GM23248 (cell line): ENCODE data around the gene CPLX1. TPM values are rescaled to one million over a fixed set of nuclear protein-coding genes. Genes with fewer than 3 reads are reported as not detected.

ENCODE experiments used
- DNase-seq: peaks from one replicate; pipeline ENCODE4 v3.0.0-alpha.2; 2015
- H2AFZ ChIP-seq: fragments of 200-600 bp; sonication (generic); 2 replicates; pipeline ENCODE4 v1.6.1; 2016; ENCODE audit warnings: antibody characterized with exemption
- H3F3A ChIP-seq: fragments of 200-600 bp; sonication (generic); 2 replicates; pipeline ENCODE4 v1.6.1; 2016; ENCODE audit warnings: mild to moderate bottlenecking, antibody characterized with exemption, mixed run types; ENCODE audit not compliant: insufficient read depth
- H3K27ac ChIP-seq: fragments of 200-600 bp; sonication (generic); 2 replicates; pipeline ENCODE4 v1.5.1; 2016; ENCODE audit warnings: mild to moderate bottlenecking
- H3K27me3 ChIP-seq: fragments of 200-600 bp; sonication (generic); replicated peaks from 2 replicates; pipeline ENCODE4 v1.6.1; 2016; ENCODE audit warnings: mild to moderate bottlenecking; ENCODE audit not compliant: insufficient read depth
- H3K36me3 ChIP-seq: fragments of 200-600 bp; sonication (generic); 2 replicates; pipeline ENCODE4 v1.6.1; 2016; ENCODE audit warnings: low read depth, mild to moderate bottlenecking
- H3K4me1 ChIP-seq: fragments of 200-600 bp; sonication (generic); 2 replicates; pipeline ENCODE4 v1.6.1; 2016; ENCODE audit warnings: mild to moderate bottlenecking; ENCODE audit not compliant: insufficient read depth
- H3K4me2 ChIP-seq: fragments of 200-600 bp; sonication (generic); one replicate; pipeline ENCODE4 v1.6.1; 2016; ENCODE audit warnings: mild to moderate bottlenecking; ENCODE audit not compliant: unreplicated experiment
- H3K4me3 ChIP-seq: fragments of 200-600 bp; sonication (generic); 2 replicates; pipeline ENCODE4 v1.5.1; 2016; ENCODE audit warnings: mild to moderate bottlenecking
- H3K79me2 ChIP-seq: fragments of 200-600 bp; sonication (generic); 2 replicates; pipeline ENCODE4 v1.6.1; 2016; ENCODE audit warnings: mild to moderate bottlenecking; ENCODE audit not compliant: insufficient read depth
- H3K9ac ChIP-seq: fragments of 200-600 bp; sonication (generic); 2 replicates; pipeline ENCODE4 v1.6.1; 2016; ENCODE audit warnings: mild to moderate bottlenecking
- H3K9me2 ChIP-seq: fragments of 200-600 bp; sonication (generic); 2 replicates; pipeline ENCODE4 v1.6.1; 2016; ENCODE audit warnings: mixed run types, mild to moderate bottlenecking, moderate library complexity; ENCODE audit not compliant: insufficient read depth
- H3K9me3 ChIP-seq: fragments of 200-600 bp; sonication (generic); one replicate; pipeline ENCODE4 v1.6.1; 2017; ENCODE audit warnings: low read depth
- H4K20me1 ChIP-seq: fragments of 200-600 bp; sonication (generic); 2 replicates; pipeline ENCODE4 v1.6.0; 2016; ENCODE audit not compliant: insufficient read depth
- EZH2 ChIP-seq: fragments of 200-600 bp; sonication (generic); IDR thresholded peaks from 2 replicates; pipeline ENCODE4 v1.6.1; 2018; ENCODE audit warnings: antibody characterized with exemption, mild to moderate bottlenecking; ENCODE audit not compliant: insufficient read depth, poor library complexity, severe bottlenecking
- EZH2phosphoT487 ChIP-seq: fragments of 200-600 bp; sonication (generic); IDR thresholded peaks from 2 replicates; pipeline ENCODE4 v1.6.1; 2018; ENCODE audit warnings: antibody characterized with exemption, moderate library complexity, mild to moderate bottlenecking, low read depth; ENCODE audit not compliant: insufficient read depth
- WGBS, 2 experiments: methylation state at CpG; one replicate each; pipeline ENCODE4 v1.1.6; 2015 to 2017; ENCODE audit warnings: low lambda C conversion rate in 2 of 2, low coverage in 1 of 2; ENCODE audit errors: missing lambda C conversion rate in 2 of 2; 5-methylcytosine and 5-hydroxymethylcytosine counted together
- in situ Hi-C: fragments of 300-500 bp; cut with MboI; formaldehyde crosslinking; loops from 2 replicates; pipeline ENCODE4 v1.15.0; 2020
- polyA plus RNA-seq: library from polyadenylated mRNA; unstranded; fragments of >200 nt; fragmentation: Nextera tagmentation; extraction: Ambion mirVana; gene quantifications from 2 replicates; pipeline ENCODE4 v1.2.1, GENCODE V29; 2016
- total RNA-seq: library from RNA; depleted of rRNA; stranded (reverse); fragments of >200 nt; shearing (Covaris generic); gene quantifications from 2 replicates; pipeline ENCODE4 v1.2.3, GENCODE V29; 2014

CPLX1 gene
- total and polyA plus RNA-seq, 2 experiments from 2014 or later, result not detected

- H3K4me1 ChIP-seq, result no peaks in the 10 kb centered on the region
- no peaks in the 10 kb centered on the region for H3F3A ChIP-seq
- no peak overlapping the region for H3K27ac ChIP-seq
- no peaks in the 10 kb centered on the region for H3K27me3 ChIP-seq
- TF ChIP-seq EZH2phosphoT487 (no peak), EZH2 (no peak)
- H3K36me3 ChIP-seq, result peaks cover 20% of the 10 kb centered on the region
- no peak overlapping the region for H3K9ac ChIP-seq
- no peak overlapping the region for H2AFZ ChIP-seq
- no peaks in the 10 kb centered on the region for H3K9me3 ChIP-seq
- WGBS, 2 experiments, result 94 to 97% methylated on average over 17 of the region's 17 CpGs
- no peaks in the 10 kb centered on the region for H4K20me1 ChIP-seq
- no peak overlapping the region for H3K4me2 ChIP-seq
- in situ Hi-C loops, result no loop called here
- no peak overlapping the region for H3K4me3 ChIP-seq
- H3K9me2 ChIP-seq, result no peaks in the 10 kb centered on the region
- no peaks in the 10 kb centered on the region for H3K79me2 ChIP-seq
- no peak for DNase-seq
Measured at GRCh38 chr4:858041-858481, 32.1 kb upstream of the CPLX1 start.

GRCh38 chr4:857461-857860 is 31.5 kb upstream of the CPLX1 start:
- in situ Hi-C loops, result no loop called here
- no peak for DNase-seq
- Histone ChIP-seq H3K9ac (no peak overlapping the region), H3K4me1 (no peaks in the 10 kb centered on the region), H2AFZ (no peak overlapping the region), H3K36me3 (peaks cover 14% of the 10 kb centered on the region), H4K20me1 (no peaks in the 10 kb centered on the region), H3F3A (no peaks in the 10 kb centered on the region), H3K79me2 (no peaks in the 10 kb centered on the region), H3K27me3 (no peaks in the 10 kb centered on the region), H3K4me3 (no peak overlapping the region), H3K9me2 (no peaks in the 10 kb centered on the region), H3K9me3 (no peaks in the 10 kb centered on the region), H3K4me2 (no peak overlapping the region), H3K27ac (no peak overlapping the region)
- TF ChIP-seq EZH2 (no peak), EZH2phosphoT487 (no peak)
- 92 to 94% methylated on average over 11 of the region's 11 CpGs for WGBS, 2 experiments

DNA sequence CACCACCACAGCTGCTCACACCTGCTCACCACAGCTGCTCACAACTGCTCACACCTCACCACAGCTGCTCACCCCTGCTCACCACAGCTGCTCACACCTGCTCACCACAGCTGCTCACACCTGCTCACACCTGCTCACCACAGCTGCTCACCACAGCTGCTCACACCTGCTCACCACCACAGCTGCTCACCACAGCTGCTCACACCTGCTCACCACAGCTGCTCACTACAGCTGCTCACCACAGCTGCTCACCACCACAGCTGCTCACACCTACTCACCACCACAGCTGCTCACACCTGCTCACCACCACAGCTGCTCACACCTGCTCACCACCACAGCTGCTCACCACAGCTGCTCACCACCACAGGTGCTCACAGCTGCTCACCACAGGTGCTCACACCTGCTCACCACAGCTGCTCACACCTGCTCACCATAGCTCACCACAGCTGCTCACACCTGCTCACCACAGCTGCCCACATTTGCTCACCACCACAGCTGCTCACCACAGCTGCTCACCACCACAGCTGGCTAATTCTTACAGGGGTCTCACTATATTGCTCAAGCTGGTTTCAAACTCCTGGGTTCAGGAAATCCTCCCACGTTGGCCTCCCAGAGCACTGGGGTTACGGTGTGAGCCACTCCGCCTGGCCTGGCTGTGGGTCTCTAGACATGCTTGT is 30.4 kb upstream of the CPLX1 start:
- Histone ChIP-seq H3K9me3 (no peaks in the 10 kb centered on the region), H3K9me2 (no peaks in the 10 kb centered on the region), H3K27me3 (no peaks in the 10 kb centered on the region), H3K4me2 (no peak overlapping the region), H3K79me2 (no peaks in the 10 kb centered on the region), H3F3A (no peaks in the 10 kb centered on the region), H3K4me1 (no peaks in the 10 kb centered on the region), H3K27ac (no peak overlapping the region), H3K36me3 (peaks cover 13% of the 10 kb centered on the region), H3K4me3 (no peak overlapping the region), H3K9ac (no peak overlapping the region), H4K20me1 (no peaks in the 10 kb centered on the region), H2AFZ (no peak overlapping the region)
- 99% methylated on average over 3 of the region's 3 CpGs for WGBS, 2 experiments
- TF ChIP-seq EZH2 (no peak), EZH2phosphoT487 (no peak)
- no peak for DNase-seq
- in situ Hi-C loops, result no loop called here

GRCh38 chr4:855880-856224 is 29.9 kb upstream of the CPLX1 start:
- Histone ChIP-seq H3K79me2 (no peaks in the 10 kb centered on the region), H3K27ac (no peak overlapping the region), H3F3A (no peaks in the 10 kb centered on the region), H3K9ac (no peak overlapping the region), H4K20me1 (no peaks in the 10 kb centered on the region), H3K36me3 (peaks cover 13% of the 10 kb centered on the region), H3K9me2 (no peaks in the 10 kb centered on the region), H2AFZ (no peak overlapping the region), H3K27me3 (no peaks in the 10 kb centered on the region), H3K9me3 (no peaks in the 10 kb centered on the region), H3K4me2 (no peak overlapping the region), H3K4me1 (no peaks in the 10 kb centered on the region), H3K4me3 (no peak overlapping the region)
- in situ Hi-C loops, result no loop called here
- DNase-seq, result no peak
- 58 to 71% methylated on average over 1 of the region's 1 CpG for WGBS, 2 experiments
- TF ChIP-seq EZH2 (no peak), EZH2phosphoT487 (no peak)
